Neural crest cell (in vitro differentiated cells): ENCODE measurements around the gene TMEM26. TPM values are rescaled to one million over a fixed set of nuclear protein-coding genes. Genes with fewer than 3 reads are reported as not detected.

ENCODE experiments used
- DNase-seq: peaks from one replicate; pipeline ENCODE4 v3.0.0; 2021; ENCODE audit warnings: low read depth, mixed read lengths, low spot score
- H3K27ac Mint-ChIP-seq: one replicate; pipeline ENCODE4 v1.8.0; 2021; ENCODE audit warnings: mild to moderate bottlenecking, mixed read lengths; ENCODE audit not compliant: unreplicated experiment
- H3K27me3 Mint-ChIP-seq: 2 replicates; pipeline ENCODE4 v1.8.0; 2021; ENCODE audit warnings: low read depth, mild to moderate bottlenecking, mixed read lengths
- H3K36me3 Mint-ChIP-seq: 2 replicates; pipeline ENCODE4 v1.8.0; 2021; ENCODE audit warnings: low read depth, mild to moderate bottlenecking, mixed read lengths
- H3K4me1 Mint-ChIP-seq: 2 replicates; pipeline ENCODE4 v1.8.0; 2021; ENCODE audit warnings: mixed read lengths
- H3K4me3 Mint-ChIP-seq: one replicate; pipeline ENCODE4 v1.8.0; 2021; ENCODE audit warnings: mild to moderate bottlenecking, mixed read lengths
- H3K9me3 Mint-ChIP-seq: 2 replicates; pipeline ENCODE4 v1.8.0; 2021; ENCODE audit warnings: mixed read lengths
- total RNA-seq: library from RNA; stranded (reverse); gene quantifications from 2 replicates; pipeline ENCODE4 v1.2.1, GENCODE V29; 2021
- TF ChIP-seq, protein P1 (sequence below): fragments of 200-600 bp; sonication (generic); conservative IDR thresholded peaks from 2 replicates; pipeline ENCODE4 v1.5.0; 2021; ENCODE audit warnings: antibody characterized with exemption, mild to moderate bottlenecking

TMEM26 gene
- total RNA-seq, 1 donor from 2014 or later: 0.05 TPM

DNA sequence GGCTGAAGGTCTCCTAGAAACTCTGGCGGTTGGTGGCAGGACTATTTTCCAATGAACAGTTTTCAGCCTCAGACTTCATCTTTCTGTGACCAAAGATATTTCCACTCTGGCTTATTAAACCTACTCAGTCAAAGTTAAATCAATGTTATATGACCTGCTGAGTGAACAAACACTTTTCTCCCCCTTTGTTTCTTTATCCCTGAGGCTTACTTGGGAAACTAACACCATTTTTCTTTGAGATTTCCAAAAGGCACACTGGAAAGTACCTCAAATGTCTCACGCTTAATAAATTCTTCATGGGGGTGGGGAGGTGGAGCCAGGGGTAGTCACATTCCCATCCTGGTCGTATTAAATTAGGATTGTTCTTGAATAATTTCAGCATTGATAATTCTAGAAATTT lies 1.8 kb downstream of the TMEM26 start:
- no peaks in the 10 kb centered on the region for H3K9me3 Mint-ChIP-seq
- H3K4me3 Mint-ChIP-seq: peak overlapping the region; percentile 85
- TF ChIP-seq, protein P1, sequence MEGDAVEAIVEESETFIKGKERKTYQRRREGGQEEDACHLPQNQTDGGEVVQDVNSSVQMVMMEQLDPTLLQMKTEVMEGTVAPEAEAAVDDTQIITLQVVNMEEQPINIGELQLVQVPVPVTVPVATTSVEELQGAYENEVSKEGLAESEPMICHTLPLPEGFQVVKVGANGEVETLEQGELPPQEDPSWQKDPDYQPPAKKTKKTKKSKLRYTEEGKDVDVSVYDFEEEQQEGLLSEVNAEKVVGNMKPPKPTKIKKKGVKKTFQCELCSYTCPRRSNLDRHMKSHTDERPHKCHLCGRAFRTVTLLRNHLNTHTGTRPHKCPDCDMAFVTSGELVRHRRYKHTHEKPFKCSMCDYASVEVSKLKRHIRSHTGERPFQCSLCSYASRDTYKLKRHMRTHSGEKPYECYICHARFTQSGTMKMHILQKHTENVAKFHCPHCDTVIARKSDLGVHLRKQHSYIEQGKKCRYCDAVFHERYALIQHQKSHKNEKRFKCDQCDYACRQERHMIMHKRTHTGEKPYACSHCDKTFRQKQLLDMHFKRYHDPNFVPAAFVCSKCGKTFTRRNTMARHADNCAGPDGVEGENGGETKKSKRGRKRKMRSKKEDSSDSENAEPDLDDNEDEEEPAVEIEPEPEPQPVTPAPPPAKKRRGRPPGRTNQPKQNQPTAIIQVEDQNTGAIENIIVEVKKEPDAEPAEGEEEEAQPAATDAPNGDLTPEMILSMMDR: no peak
- no peak overlapping the region for H3K27ac Mint-ChIP-seq
- H3K27me3 Mint-ChIP-seq: peaks cover 57% of the 10 kb centered on the region
- H3K4me1 Mint-ChIP-seq: peaks cover 10% of the 10 kb centered on the region
- no peaks in the 10 kb centered on the region for H3K36me3 Mint-ChIP-seq
- no peak for DNase-seq

DNA sequence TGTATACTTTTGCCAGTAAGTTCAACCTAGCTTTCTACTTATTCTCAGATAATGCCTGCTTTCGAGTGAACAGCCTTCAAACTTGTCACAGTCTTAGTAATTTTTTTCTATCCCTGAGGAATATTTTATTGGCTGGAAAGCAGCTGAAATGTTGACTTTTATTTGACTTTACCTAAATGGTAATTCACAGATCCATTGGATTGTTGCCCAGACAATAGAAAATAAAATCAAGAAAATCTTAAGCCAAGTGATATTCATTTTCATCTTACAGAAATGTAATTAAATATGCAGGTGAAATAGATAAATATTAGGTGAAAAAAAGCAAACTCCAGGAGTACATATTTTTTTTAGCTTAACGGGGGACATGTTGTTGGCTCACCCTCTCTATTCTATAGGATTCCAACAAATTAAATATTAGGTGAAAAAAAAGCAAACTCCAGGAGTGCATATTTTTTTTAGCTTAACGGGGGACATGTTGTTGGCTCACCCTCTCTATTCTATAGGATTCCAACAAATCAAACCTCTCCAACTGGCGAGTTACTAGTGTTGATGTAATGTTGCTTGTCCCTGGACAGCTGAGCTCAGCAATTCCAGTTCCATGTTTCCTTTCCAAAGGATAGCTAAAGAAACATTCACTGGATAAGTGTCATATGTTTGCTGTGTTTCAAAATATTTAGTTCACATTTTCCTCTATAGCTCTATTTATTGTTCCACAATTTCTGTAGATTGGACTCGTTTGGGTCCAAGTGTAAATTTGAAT lies 4.2 kb downstream of the TMEM26 start:
- Mint-ChIP-seq H3K27ac (no peak overlapping the region), H3K27me3 (peaks cover 34% of the 10 kb centered on the region), H3K36me3 (no peaks in the 10 kb centered on the region), H3K4me1 (peaks cover 10% of the 10 kb centered on the region), H3K4me3 (no peak overlapping the region), H3K9me3 (no peaks in the 10 kb centered on the region)
- no peak for DNase-seq
- TF ChIP-seq, protein P1: no peak

DNA sequence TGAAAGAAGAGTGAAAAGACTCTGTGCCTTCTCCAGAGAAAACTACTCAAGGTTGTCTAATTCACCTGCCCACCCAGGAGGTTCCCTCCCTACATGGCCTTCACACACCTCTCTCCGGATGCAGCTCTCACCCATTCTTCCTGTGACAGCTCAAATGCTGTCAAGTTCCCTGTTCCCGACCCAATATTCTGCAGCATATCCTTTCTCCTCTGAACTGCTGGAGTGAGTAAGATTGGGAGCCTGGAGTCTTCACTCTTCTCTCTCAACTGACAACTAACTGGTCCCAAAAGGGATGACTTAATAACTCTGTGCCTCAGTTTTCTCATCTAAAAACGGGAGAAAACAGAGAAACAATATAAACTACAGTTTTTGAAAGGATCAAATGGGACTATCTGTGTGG lies 5.1 kb downstream of the TMEM26 start:
- no peak for DNase-seq
- H3K4me3 Mint-ChIP-seq: no peak overlapping the region
- no peaks in the 10 kb centered on the region for H3K9me3 Mint-ChIP-seq
- TF ChIP-seq, protein P1: no peak
- H3K27me3 Mint-ChIP-seq: peaks cover 25% of the 10 kb centered on the region
- H3K27ac Mint-ChIP-seq: no peak overlapping the region
- H3K4me1 Mint-ChIP-seq: peaks cover 10% of the 10 kb centered on the region
- H3K36me3 Mint-ChIP-seq: no peaks in the 10 kb centered on the region

DNA sequence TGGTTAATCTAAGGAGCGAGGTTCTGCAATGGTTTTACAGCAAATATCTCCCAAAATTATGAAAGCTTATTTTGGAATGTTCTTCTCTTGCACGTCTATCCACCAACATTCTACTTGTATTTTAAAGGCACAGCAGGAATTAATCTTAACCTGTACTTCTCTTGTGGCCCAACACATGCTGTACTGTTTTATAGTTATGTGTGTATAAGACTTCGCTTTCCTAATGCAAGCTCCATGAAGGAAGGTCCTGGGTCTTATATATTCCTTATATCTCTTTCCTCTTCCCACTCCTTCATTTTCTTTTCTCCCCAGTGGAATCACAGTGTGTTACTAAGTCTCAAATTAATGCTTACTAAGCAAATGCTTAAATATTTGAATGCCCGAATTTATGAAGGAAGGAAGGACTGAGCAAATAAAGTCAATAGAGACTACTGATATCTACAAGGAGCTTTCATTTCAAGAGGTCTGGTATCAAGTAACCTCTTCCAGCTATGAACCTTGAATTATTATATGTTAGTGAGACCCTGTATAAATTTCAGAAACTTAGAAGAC lies 14.0 kb downstream of the TMEM26 start:
- DNase-seq: no peak
- Mint-ChIP-seq H3K4me1 (no peaks in the 10 kb centered on the region), H3K27me3 (no peaks in the 10 kb centered on the region), H3K36me3 (no peaks in the 10 kb centered on the region), H3K9me3 (no peaks in the 10 kb centered on the region), H3K27ac (no peak overlapping the region), H3K4me3 (no peak overlapping the region)
- TF ChIP-seq, protein P1: no peak

GRCh38 chr10:61438141-61438988 lies 14.8 kb downstream of the TMEM26 start:
- H3K4me3 Mint-ChIP-seq: no peak overlapping the region
- H3K27me3 Mint-ChIP-seq: no peaks in the 10 kb centered on the region
- no peak for DNase-seq
- no peaks in the 10 kb centered on the region for H3K4me1 Mint-ChIP-seq
- H3K36me3 Mint-ChIP-seq: no peaks in the 10 kb centered on the region
- no peaks in the 10 kb centered on the region for H3K9me3 Mint-ChIP-seq
- TF ChIP-seq, protein P1: no peak
- H3K27ac Mint-ChIP-seq: no peak overlapping the region
